CD4-positive, alpha-beta T cell treated with Interleukin-15 for 1 hour (primary cell): ENCODE data around the gene CNN1.
"Not testable (repeated sequence)": the region's sequence is repeated elsewhere in the genome, so short reads cannot be mapped to it uniquely, and the experiment has no call there.

Experiments
- DNase-seq: peaks from one replicate; pipeline ENCODE4 v3.0.0-alpha.2; 2020

CNN1 gene

DNA sequence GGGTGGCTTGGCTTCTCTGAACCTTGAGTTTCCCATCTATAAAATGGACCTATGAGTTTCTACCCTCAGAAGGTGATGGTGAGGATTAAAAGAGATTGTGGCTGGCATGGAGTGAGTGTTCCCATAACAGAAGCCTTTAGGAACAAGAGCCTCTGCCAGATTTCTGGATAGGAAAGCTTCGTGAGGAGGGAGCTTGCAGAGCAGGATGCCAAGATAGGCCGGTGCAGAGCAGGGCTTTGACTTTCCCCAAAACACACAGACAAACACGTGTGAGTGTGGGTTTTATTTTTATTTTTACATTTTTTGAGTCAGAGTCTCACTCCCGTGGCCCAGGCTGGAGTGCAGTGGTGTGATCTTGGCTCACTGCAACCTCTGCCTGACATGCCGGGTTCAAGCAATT is 3.7 kb upstream of the CNN1 start:
- DNase-seq = no peak

DNA sequence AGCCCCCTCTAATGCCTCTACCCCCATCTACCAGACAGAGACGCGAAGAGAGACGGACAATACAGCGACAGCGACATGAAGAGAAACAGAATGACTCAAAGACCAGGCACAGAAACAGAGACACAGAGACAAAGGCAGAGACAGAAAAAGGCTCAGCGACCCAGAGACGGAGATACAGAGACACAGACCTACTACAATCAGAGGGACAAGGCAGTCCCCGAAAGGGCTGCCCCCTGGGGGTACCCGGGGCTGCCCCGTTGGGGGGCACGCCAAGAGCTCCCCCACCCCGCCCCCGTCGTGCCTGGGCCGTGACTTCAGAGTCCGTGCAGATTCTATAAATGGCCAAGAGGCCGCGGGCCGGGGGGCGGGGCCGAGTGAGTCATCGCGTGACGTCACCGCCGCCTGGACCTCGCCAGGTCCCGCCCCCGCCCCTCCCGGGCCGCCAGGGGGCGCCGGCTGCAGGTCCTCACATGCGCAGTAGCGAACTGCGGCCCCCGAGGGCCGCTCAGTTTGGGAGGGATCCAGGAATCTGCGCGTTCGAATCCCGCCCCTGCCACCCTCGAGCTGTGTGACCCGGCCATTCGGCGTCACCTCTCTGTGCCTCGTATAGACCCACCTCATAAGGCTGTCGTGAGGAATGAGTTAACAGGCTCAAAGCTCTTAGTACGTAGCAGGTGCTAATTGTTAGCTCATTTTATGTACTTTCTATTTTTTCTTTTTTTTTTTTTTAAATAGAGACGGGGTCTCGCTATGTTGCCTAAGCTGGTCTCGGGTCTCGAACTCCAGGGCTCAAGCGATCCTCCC is 2.7 kb upstream of the CNN1 start:
- DNase-seq = peak; percentile 85

DNA sequence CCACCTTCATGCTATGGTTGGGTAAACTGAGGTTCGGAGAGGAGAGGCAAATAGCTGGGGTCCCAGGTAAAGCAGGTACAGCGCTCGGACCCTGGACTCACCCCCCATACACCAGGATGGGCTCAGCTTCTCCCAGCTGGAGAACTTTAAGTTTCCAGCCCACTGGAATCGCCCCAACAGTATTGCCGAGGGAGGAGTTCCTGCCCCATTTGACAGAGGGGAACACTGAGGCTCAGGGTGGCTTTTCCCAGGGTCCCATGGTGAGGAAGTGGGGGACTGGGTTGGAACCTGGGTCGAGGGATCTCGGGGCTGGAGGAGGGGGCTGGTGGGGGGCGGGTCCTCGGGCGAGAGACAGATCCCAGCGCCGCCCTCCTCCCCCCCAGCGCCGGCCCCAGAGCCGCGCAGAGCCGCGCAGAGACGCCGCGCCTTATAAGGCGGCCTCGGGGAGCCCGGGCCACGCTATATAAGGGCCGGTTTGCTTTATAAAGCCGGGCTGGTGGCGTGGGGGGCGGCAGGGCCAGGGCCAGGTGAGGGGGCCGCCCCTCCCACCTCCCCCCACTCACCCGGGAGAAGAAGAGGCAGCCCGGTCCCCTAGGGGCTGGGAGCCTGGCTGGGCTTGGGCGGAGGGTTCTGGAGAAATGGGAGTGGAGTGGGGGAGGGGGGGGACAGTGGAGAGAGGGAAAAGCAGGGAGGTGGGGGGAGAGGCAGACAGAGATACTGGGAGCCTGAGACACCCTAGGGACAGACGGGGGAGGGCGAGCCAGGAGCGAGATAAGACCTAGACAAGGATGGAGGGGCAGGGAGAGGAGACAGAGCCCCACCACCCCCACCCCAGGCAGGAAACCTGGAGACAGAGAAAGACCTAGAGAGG is 1.1 kb downstream of the CNN1 start:
- no peak for DNase-seq

DNA sequence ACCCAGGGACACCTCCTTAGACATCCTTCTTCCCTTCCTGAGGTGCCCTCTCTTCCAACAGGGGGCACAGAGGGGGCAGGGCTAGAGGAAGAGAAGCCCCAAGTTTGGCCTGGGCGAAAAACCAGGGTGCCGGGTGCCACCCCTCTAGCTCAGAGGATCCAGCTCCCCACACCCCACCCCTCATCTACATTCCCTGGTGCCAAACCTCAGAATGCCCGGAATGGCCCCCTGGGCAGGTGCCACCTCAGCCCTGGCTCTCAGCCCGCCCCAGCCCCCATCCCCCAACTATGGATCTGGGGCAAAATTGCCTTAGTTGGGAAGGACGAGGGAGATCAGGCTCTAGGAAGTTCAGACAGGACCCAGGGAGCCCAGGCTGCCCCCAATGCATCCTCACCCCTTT is 2.0 kb downstream of the CNN1 start:
- DNase-seq = no peak

DNA sequence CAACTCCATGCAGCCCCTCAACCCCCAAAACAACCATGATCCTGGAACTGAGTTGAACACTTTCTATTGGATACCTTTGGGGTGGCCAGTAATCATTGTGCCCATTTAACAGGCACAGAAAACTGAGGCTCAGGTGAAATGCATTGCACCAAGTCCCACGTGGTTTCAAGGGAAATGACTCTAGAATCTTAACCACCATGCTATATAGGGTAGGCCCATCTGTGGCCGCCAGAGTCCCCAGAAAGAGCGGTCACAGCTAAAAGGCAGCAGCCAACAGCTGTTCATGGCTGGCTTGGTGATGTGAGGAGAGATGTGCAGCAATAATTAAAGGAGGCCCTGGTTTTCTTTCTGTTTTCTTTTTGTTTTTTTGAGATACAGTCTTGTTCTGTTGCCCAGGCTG is 2.6 kb downstream of the CNN1 start:
- DNase-seq = no peak

DNA sequence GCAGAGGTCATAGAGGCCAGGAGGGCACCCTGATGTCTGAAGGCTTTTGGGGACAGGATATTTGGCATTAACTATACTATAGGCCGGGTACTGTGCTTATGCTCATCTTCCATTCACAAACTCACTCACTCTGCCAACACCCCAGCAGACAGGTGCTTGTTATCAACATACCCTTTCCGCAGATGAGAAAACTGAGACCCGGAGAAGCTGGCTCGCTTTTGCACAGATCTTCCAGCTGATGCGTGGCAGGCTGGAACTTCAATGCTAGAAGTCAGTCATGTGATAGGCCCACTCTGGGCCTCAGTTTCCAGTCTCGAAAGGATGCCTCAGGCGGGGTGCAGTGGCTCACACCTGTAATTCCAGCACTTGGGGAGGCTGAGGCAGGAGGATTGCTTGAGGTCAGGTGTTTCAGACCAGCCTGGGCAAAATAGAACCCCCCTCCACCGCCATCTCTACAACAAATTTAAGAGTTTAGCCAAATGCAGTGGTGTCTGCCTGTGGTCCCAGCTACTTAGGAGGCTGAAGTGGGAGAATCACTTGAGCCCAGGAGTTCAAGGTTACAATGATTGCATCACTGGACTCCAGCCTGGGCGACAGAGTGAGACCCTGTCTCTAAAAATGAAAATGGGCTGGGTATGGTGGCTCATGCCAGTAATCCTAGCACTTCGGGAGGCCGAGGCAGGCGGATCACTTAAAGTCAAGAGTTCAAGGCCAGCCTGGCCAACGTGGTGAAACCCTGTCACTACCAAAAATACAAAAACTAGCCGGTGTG is 9.5 kb downstream of the CNN1 start:
- DNase-seq = no peak

DNA sequence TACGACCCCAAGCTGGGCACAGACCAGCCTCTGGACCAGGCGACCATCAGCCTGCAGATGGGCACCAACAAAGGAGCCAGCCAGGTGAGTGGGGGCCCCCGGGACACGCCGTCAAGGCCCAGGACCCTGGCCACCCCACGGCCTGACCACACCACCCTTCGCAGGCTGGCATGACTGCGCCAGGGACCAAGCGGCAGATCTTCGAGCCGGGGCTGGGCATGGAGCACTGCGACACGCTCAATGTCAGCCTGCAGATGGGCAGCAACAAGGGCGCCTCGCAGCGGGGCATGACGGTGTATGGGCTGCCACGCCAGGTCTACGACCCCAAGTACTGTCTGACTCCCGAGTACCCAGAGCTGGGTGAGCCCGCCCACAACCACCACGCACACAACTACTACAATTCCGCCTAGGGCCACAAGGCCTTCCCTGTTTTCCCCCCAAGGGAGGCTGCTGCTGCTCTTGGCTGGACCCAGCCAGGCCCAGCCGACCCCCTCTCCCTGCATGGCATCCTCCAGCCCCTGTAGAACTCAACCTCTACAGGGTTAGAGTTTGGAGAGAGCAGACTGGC is 10.8 kb downstream of the CNN1 start:
- DNase-seq = no peak

DNA sequence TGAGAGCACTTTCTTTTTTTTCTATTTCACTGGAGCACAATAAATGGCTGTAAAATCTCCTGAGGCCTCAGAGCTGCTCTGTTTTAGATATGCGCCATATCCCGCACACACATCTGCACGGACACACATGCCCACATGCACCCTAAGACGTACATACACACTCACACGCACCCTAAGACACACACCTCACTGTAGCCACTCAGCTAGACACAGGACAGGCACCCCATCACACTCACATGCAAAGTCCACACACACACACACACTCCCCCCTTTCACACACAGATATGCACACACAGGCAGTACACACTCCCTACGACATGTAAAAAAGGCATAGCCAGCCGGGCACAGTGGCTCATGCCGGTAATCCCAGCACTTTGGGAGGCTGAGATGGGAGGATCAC is 11.6 kb downstream of the CNN1 start:
- DNase-seq = no peak

DNA sequence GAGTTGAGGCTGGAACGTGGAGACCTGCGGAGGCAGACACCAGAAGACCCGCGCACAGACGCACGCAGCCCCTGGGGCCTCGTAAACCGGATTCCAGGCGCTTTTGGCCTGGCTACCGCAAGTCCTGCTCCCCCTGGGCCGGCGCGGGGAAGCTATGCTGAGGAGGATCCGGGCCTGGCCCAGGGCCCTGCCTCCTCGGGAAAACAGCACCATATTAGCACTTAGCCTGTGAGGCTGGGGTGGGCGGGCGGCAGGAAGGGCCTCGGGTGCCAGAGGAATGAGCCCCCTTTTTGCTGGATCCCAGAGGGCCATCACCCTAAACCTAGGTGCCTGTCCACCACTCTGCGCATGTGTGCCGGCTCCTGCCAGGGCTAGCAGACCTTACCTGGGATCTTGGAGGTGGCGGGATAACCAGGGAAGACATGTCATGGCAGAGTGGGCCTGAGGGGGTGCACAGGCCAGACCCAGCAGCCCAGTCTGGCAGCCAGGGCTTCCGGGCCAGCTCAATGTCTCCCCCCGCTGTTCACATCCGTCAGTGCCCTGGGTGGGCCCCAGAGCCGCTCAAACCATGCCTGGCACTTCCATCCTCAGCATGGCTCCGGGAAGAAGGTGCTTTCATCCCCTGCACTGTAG is 13.1 kb downstream of the CNN1 start:
- DNase-seq = no peak

DNA sequence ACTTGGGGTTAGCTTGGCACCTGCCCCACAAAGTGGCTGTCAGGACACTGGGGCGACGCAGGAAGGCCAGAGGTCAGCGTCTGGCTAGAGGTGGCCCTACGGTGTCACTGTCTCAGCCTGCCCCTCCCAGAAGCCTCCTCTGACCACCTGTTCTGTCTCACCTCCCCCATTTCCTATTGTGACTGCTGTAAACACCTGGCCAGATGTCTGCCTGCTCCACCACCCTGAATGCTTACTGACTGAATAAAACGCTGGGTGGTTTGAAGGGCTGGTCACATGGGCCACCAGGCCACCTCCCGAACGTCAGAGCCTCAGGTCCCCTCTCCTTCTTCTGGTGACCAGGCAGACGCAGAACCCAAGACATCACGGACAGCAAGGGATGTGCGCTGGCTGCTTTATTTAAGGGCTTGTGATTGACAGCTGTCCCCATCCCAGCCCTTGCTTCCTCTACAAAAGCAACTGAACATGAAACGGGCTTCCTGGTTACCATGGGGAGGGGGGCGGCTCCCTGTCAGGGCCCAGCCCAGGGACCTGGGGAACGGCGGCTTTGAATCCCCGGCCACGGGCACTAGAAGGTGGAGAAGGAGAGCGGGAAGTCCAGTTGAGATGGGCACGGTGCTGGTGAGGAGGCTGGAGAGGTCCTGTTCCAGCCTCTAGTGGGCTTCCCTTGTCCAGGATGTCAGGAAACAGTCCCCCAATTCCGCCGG is 14.2 kb downstream of the CNN1 start:
- no peak for DNase-seq

DNA sequence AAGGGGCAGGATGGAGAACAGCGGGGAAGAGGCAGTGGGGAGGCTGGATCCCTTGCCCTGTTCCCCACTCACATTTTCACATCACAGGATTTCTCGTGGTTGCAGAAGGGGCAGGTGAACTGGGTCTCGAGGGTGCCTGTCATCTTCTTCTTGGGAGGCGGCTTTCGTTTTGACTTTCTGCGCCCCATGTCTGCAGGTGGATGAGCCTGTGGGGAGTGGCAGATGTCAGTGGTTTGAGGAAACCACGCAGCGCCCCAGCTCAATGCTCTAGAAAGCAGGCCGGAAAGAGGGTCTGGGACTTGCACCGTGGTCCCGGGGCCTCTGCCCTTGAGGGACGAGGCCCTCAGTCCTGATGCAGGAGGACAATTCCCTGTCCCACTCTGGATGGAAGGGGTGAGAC is 15.5 kb downstream of the CNN1 start:
- DNase-seq = no peak

DNA sequence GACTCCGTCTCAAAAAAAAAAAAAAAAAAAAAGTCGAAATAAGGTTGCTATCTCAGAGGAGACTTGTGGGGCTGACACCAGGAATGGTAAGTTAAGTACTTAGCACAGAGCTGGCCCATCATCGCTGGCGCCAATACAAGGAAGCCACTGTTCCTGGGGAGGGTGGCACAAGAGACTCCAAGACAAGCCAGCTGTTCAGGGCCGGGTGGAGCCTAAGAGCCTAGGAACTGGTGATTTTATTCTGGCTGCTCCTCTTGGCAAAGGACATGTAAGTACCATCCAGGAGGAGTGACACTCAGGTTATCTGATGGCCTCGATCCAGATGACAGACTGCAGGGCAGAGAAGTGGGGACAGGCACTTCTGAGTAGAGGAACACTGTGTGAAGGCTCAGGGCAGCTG is 16.6 kb downstream of the CNN1 start:
- no peak for DNase-seq

DNA sequence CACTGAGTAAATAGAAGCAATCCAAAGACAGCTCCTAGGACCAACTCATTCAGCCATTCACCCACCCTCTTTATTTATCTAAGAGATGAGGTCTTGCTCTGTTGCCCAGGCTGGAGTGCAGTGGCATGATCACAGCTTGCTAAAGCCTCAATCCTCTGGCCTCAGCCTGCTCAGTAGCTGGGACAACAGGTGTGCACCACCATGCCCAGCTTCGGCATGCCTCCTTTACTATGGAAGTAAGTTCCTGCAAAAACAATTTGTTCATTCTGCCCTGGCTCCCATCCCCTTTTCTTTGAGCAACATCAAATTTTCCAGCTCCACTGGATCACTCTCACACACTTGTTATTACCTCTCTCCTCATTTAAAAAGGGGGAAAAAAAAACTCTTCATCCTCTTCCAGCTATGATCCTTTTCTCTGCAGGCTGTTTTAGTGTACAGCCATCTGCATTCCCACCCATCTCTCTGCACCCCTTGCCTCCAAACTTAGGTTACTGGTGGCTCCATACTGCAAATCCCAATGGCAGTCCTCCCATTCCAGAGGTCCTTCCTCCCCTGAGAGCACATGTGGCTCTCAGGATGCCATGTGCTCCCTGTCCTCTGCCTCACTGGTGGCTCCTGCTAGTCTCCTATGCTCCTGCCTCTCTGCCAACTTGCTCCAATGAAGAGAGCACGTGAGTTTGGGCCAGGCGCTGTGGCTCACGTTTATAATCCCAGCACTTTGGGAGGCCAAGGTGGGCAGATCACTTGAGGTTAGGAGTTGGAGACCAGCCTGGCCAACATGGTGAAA is 18.2 kb downstream of the CNN1 start:
- no peak for DNase-seq

DNA sequence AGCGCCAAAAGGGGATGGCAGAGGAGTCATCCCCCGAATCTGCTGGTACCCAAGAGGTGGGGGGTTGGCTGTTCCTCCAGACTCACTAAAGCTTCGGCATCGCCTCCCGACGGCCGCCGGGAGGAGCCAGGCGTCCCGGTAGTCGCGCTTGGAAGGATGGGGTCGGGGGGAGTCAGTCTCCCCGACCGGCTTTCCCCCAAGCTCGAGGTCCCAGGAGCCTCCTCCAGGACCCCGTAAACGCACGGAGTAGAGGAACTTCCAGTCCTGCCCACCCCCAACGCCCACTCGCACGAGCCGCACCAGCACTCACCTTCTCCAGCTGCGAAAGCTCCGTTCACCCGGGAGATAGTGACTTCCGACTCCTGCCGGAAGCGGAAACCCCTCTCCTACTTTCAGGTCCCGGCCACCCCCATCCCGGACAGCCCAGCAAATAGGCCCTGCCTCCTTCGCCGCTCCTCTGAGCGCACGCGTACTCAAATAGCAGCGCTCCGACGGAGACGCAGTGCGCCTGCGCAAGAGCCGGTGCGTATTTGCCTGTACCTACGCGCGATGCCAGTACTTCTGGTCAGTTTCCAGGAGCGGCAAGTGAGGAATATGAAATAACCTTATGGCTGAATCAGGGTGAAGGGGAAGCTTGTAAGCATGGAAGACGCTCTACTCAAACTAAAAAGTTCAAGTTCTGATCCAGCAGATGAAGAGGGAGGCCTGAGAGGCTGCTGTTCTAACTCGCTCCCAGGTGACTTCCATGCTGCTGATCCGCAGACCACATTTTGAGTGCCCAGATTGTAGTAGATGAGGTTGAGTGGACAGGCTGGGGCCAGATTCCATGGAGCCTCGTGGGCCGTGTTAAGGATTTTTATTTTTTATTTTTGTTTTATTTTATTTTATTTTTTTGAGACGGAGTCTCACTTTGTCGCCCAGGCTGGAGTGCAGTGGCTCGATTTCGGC is 20.5 kb downstream of the CNN1 start, which contains the start of gene ELOF1:
TSS of gene ELOF1 (minus strand) at position 350 of the 948 bp plus-strand sequence. CDS start 4,883 bp downstream, outside the sequence.
- DNase-seq = peak; percentile 98

DNA sequence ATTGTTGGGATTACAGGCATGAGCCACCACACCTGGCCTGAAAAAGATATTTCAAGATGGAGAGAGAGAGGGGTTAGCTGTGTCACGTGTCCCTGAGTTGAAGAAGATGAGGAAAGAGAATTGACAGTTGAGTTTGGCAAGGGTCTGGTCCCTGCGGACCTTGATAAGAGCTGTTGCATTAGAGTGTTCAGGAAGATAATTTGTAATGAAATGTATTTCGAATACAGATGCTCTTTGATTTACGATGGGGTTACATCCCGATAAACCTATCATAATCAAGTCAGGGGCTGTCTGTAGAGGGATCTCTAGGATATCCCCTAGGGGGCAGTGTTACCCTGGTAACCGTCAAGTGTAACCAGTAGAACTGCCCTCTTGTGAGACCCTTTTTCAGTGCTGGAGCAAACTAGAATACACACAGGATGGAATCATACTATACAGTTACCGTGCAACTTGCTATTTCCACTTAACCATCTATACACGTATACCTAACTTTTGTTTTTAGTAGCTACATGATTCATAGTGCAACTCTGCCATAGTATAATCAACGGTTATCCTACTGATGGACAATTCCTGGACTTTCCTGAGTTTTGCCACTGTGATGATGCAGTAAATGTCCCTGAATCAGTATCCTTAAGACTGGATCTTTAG is 21.9 kb downstream of the CNN1 start:
- peak; percentile 74 for DNase-seq

DNA sequence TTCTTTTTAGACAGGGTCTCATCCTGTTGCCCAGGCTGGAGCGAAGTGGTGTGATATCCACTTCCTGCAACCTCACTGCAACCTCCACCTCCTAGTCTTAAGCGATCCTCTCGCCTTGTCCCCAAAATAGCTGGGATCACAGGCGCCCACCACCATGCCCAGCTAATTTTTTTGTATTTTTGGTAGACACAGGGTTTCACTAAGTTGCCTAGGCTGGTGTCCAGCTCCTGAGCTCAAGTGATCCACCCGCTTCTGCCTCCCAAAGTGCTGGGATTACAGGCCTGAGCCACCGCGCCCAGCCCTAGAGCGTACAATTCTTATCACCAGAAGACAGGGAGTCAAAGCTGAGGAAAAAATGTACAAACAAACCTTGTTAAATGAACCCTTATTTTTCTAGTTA is 24.9 kb downstream of the CNN1 start:
- DNase-seq = no peak

DNA sequence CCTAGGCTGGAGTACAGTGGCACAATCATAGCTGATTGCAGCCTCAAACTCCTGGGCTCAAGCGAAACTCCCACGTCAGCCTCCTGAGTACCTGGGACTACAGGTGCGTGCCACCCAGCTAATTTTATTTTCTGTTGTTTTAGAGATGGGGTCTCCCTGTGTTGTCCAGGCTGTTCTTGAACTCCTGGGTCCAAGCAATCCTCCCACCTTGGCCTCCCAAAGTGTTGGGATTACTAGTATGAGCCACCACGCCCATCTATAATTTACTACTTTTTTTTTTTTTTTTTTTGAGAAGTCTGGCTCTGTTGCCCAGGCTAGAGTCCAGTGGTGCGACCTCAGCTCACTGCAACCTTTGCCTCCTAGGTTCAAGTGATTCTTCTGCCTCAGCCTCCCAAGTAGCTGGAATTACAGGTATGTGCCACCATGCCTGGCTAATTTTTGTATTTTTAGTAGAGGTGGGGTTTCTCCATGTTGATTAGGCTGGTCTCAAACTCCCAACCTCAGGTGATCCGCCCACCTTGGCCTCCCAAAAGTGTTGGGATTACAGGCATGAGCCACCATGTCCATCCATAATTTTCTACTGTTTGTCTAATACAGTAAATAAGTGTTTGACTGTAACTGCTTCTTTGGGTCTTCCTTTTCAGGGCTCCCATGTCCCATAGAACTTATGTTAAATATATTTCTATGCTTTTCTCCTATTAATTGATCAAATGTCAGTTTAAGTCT is 25.6 kb downstream of the CNN1 start:
- not testable (repeated sequence) for DNase-seq

DNA sequence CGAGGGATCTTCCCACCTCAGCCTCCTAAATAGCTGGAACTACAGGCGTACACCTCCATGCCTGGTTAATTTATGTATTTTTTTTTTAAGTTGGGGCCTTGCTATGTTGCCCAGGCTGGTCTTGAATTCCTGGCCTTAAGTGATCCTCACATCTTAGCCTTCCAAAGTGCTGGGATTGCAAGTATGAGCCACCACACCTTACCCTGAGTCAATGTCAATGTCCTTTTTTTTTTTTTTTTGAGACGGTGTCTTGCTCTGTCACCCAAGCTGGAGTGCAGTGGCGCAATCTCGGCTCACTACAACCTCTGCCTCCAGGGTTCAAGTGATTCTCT is 27.0 kb downstream of the CNN1 start:
- DNase-seq = not testable (repeated sequence)

DNA sequence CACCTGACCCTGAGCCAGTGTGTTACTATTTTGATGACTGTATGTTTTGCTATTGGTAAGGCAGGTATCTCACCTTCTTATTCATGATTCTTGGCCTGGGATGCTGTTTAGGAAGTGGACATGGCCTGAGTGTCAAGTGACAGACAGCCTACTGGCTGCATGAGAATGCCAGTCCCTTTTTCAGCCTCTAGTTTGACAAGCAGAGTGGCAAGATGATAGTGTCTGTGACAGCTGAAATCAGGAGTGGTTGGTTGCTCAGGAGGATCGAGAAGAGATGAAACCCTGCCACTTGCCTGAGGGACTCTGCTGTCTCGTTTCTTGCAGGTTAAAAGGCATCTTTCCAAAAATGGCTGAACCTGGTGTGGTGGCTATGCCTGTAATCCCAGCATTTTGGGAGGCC is 27.5 kb downstream of the CNN1 start:
- DNase-seq = no peak
